ENCODE measurements around the gene HBB.
A peak's percentile ranks its signal among the peaks of the same experiment; 100 is the strongest.

Gene HBB

GRCh38 chr11:5224538-5225479 is 2.1 kb downstream of the HBB start:
- DNase-seq: no peak

GRCh38 chr11:5223686-5224085 is 3.2 kb downstream of the HBB start:
- DNase-seq: no peak

GRCh38 chr11:5223146-5223545 is 3.7 kb downstream of the HBB start:
- DNase-seq: no peak

GRCh38 chr11:5210376-5210885 is 16.4 kb downstream of the HBB start:
- no peak for DNase-seq

- peak; percentile 42 for DNase-seq
Measured at GRCh38 chr11:5204787-5205186, 22.1 kb downstream of the HBB start.

- DNase-seq: no peak
Measured at GRCh38 chr11:5203366-5203765, 23.5 kb downstream of the HBB start.

- no peak for DNase-seq
Measured at GRCh38 chr11:5200582-5200981, 26.3 kb downstream of the HBB start, which contains the start of gene OR51V1. OR51V1 (minus strand) TSS chr11:5200682; CDS start chr11:5200682, 0 bp downstream.

- DNase-seq: no peak
Measured at GRCh38 chr11:5198285-5198684, 28.6 kb downstream of the HBB start.

GRCh38 chr11:5197536-5197935 is 29.3 kb downstream of the HBB start:
- DNase-seq: no peak

GRCh38 chr11:5196731-5197130 is 30.1 kb downstream of the HBB start:
- no peak for DNase-seq

GRCh38 chr11:5196067-5196466 is 30.8 kb downstream of the HBB start:
- DNase-seq: peak; percentile 4

GRCh38 chr11:5192738-5193137 is 34.1 kb downstream of the HBB start:
- DNase-seq: no peak

GRCh38 chr11:5188201-5188600 is 38.7 kb downstream of the HBB start:
- DNase-seq: no peak

GRCh38 chr11:5178046-5178837 is 48.6 kb downstream of the HBB start:
- DNase-seq: no peak

Measured in NCI-H82 (cell line).